Measurements from ENCODE around the gene DUSP3. TPM values are rescaled to one million over a fixed set of nuclear protein-coding genes. Genes with fewer than 3 reads are reported as not detected.

Gene DUSP3
- total RNA-seq (2022; extraction: Qiagen RNA extraction; ENCODE audit: low read depth) = 57.5 to 67.7 TPM (median 63.4 TPM) in 5 replicates

GRCh38 chr17:43778337-43779144, at the start of gene DUSP3:
Gene DUSP3 (minus strand): TSS chr17:43778977. CDS start chr17:43778924, 53 bp downstream.

GRCh38 chr17:43780135-43780534, 1.4 kb upstream of the DUSP3 start, which contains the start of gene CFAP97D1:
Gene CFAP97D1 (plus strand): TSS chr17:43780435. CDS start chr17:43780463, 28 bp downstream.

GRCh38 chr17:43758497-43759174, 20.1 kb downstream of the DUSP3 start, which contains the start of gene SOST:
Gene SOST (minus strand): TSS chr17:43758791. CDS start chr17:43758741, 50 bp downstream.

Other genes with a start within 250 kb of the DUSP3 start
- 44.1 to 52.6 TPM (median 50.8 TPM) in 5 replicates for gene ETV4, start 232.6 kb downstream of the DUSP3 start, total RNA-seq (2022; extraction: Qiagen RNA extraction; ENCODE audit: low read depth)
- gene MEOX1, start 117.1 kb downstream of the DUSP3 start, total RNA-seq (2022; extraction: Qiagen RNA extraction; ENCODE audit: low read depth) = not detected in 5 replicates
- gene SOST, start 20.2 kb downstream of the DUSP3 start, total RNA-seq (2022; extraction: Qiagen RNA extraction; ENCODE audit: low read depth) = not detected in 5 replicates
- gene CFAP97D1, start 1.5 kb upstream of the DUSP3 start, total RNA-seq (2022; extraction: Qiagen RNA extraction; ENCODE audit: low read depth) = not detected in 5 replicates
- gene MPP3, start 54.2 kb upstream of the DUSP3 start, total RNA-seq (2022; extraction: Qiagen RNA extraction; ENCODE audit: low read depth) = 11.5 to 19.4 TPM (median 16.2 TPM) in 5 replicates
- gene CD300LG, start 68.2 kb upstream of the DUSP3 start, total RNA-seq (2022; extraction: Qiagen RNA extraction; ENCODE audit: low read depth) = not detected in 5 replicates
- gene MPP2, start 128.6 kb upstream of the DUSP3 start, total RNA-seq (2022; extraction: Qiagen RNA extraction; ENCODE audit: low read depth) = 0.99 to 2.4 TPM (median 2.0 TPM) in 5 replicates
- gene PPY, start 163.5 kb upstream of the DUSP3 start, total RNA-seq (2022; extraction: Qiagen RNA extraction; ENCODE audit: low read depth) = not detected in 5 replicates
- gene PYY, start 175.0 kb upstream of the DUSP3 start, total RNA-seq (2022; extraction: Qiagen RNA extraction; ENCODE audit: low read depth) = not detected in 5 replicates
- gene NAGS, start 225.6 kb upstream of the DUSP3 start, total RNA-seq (2022; extraction: Qiagen RNA extraction; ENCODE audit: low read depth) = 0.76 to 2.5 TPM (median 1.1 TPM) in 5 replicates
- 18.3 to 35.8 TPM (median 31.5 TPM) in 5 replicates for gene TMEM101, start 236.0 kb upstream of the DUSP3 start, total RNA-seq (2022; extraction: Qiagen RNA extraction; ENCODE audit: low read depth)